G401.6 (cell line): Measurements from ENCODE around the gene ERI2.
A peak's percentile ranks its signal among the peaks of the same experiment; 100 is the strongest.

Experiments
- FAIRE-seq: peaks from 2 replicates; lab custom pipeline; 2012; peaks lifted over from hg19 to GRCh38; lab: Jason Lieb, UNC

The ERI2 gene, protein sequence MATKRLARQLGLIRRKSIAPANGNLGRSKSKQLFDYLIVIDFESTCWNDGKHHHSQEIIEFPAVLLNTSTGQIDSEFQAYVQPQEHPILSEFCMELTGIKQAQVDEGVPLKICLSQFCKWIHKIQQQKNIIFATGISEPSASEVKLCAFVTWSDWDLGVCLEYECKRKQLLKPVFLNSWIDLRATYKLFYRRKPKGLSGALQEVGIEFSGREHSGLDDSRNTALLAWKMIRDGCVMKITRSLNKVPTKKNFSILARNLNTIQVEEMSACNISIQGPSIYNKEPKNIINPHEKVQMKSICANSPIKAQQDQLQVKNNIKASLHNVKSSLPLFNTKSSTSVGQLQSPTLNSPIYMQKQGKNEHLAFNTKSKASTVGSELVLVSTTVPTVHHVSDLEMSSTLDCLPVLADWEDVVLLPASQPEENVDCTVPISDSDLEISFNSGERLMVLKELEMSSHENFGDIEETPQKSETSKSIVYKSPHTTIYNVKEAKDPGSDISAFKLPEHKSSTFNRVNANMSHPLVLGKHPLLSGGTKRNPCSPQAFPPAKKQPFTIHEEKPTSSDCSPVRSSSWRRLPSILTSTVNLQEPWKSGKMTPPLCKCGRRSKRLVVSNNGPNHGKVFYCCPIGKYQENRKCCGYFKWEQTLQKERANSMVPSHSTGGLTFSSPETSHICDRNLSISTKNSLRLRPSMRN

DNA sequence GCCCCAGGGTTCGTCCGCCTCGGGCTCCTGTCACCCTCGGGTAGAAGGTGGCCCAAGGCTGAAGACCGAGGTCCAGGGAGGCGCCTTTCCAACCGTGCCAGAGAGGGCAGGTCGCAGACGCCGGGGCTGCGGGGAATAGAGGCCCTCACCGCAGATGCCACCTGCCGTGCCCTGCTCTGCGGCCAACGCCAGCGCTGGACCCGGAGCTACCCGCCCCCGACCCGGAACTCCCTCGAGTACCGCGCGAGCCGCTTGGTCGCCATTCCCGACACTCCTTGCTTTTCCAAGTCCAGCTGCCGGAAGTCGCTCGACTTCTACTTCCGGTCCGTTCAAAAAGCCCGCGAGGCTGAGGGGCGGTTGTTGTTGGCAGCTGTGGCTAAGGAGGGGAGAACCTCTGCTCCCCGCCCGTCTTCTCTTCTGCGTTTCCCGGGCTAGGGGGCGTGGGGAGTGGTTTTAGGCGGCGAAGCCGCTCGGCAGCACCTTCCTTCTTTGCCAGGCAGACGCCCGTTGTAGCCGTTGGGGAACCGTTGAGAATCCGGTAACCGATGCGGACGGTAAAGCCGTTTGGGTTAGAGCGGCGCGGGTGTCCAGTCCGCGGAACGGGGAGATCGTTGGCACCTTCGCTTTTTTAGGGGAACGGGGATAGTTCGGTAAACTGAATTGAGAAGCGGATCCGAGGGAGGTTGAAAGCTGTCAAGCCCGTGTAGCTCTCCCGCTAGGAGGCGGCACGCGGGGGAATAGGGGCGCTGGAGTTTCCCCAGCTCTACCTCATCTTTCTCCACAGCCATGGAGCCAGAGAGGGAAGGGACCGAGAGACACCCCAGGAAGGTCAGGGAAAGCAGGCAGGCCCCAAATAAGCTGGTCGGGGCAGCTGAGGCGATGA lies at the start of gene ERI2, which contains the start of gene REXO5:
TSS of gene ERI2 (minus strand) at position 305 of the 883 bp plus-strand sequence. CDS start at position 263, 42 bp downstream.
TSS of gene REXO5 (plus strand) at position 360 of the 883 bp plus-strand sequence. CDS start at position 787, 427 bp downstream.
- FAIRE-seq = peak; percentile 92

DNA sequence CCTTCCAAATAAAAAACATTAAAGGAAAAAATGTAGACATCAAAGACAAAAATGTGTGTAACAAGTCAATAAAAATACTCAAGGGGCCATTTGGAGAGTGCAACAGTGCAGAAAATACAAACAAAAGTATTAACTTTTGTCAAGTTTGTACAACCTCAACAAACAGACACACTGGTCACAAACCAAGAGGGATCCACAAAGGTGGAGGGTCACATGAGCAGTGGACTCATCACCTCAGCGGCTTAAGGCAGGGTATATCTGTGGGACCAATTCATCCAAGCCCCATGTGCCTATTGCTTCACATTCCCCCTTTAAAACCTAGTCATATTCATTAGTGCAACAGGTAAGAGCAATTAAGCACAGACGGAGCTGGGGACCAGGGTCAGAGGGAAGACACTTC lies 48.7 kb upstream of the ERI2 start:
- no peak for FAIRE-seq

DNA sequence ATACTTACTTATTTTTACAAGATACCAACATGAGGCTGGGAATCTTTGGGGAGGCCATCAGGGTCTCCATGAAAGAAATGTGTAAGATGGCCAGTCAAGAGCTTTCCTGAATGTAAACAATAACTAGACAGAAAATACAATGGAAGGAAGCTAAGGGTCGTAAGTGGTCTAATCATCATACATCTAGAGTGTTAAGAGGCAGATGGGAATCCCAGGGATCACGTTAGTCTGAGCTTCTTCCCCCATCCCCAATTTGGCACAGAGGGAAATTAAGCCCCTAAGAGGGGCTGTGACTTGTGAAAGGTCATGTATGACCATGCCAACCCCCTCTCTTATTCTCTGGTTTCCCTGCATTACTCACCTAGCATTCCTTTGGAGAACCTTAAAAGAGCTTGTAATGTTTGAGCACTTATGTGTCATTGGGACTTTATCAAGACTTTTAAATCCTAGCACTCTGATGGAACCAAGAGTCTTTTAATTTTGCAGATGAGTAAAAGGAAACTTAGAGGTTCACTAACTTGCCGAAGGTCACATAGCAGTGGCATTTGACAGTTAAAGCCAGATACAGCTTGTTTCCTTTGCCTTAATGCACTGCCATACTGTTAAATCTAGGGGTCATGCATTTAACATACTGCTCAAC lies 47.8 kb upstream of the ERI2 start:
- FAIRE-seq = no peak

DNA sequence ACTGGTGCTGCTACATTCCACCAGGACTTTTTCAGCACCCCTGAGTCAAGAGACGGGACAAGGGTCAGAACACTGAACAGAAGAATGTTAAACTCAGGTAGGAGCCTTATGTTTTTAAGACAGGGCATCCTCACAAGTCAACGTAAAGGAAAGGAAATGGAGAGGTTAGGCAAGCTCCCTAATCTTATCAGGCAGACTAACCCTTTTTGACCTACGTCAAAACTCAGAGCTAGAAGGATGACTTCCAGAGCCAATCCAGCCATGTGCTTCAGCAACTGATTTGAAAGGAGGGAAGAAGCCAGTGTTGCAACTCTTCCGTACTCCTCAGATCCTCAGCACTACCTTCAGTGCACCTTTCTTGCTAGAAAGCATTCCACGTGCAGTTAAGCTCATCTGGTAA lies 46.9 kb upstream of the ERI2 start:
- no peak for FAIRE-seq

DNA sequence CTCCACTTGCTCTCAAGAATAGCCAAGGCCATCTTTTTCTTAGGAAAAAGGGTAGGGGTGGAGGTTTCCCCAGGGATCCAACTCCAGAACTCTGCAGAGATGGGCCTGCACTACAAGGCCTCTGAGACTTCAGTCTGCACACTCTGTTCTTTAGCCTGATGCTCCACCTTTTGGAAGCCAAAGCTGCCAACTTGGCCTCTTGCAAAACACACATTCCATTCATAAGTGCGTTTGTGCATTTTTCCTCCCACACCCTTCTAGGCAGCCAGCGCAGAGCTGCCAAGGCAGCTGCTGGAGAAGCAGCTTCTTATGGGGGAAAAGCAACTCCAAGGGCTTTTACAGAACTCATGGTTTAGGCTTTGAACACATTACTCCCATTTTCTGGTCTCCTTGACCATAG lies 45.3 kb upstream of the ERI2 start:
- no peak for FAIRE-seq

DNA sequence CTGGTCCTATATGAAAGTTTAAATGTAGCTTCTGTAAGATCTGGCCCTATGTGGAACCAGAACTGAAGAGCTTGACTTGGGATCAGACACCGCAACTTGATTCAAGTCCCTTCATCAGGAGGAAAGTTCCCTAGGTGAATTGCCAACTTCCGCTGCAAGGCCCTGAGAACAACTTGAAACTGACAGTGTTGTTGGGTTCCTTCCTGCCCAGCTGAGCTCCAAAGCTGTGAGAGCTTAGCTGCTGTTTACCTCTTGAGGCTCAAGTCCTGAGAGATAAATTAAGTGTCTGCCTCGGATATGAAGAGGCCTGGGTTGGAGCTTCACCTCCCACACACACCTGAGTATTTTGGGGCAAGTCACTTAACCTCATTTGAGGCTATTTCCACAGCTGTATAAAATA lies 44.7 kb upstream of the ERI2 start:
- no peak for FAIRE-seq

DNA sequence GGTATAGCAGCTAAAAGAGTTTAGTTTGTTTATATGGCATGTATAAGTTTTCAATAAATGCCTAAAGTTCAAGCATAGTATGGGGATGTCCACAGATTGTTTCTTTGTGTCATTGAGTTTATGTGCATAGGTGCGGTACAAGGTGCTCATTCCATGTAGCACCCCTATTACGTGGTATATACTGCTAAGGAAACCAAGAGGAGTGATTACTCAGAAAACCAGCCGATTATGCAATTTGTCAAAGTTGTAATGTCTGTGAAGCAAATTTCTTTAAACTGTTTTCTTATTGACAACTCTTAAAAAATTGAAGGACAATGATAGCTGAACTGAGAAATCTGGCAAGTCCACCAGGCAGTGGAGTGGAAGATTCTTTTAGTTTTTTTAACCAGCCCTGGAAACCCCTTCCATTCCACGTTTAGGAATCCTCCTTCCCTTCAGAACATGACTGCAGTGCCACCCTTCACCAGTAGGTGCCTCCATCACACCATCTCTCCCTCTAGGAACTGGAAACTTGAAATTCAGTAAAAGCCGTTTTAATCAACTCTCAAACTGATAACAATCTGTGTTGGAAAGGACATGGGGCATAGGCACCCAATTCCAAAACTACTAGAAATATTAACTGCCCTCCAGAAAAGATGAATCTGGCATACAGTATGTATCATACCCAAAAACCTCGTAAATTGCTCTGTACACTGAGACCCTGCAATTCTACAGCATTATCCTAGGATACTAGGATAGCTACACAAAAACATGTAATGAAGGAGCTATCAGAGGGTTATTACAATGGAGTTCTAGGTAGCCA lies 43.5 kb upstream of the ERI2 start:
- peak; percentile 88 for FAIRE-seq

DNA sequence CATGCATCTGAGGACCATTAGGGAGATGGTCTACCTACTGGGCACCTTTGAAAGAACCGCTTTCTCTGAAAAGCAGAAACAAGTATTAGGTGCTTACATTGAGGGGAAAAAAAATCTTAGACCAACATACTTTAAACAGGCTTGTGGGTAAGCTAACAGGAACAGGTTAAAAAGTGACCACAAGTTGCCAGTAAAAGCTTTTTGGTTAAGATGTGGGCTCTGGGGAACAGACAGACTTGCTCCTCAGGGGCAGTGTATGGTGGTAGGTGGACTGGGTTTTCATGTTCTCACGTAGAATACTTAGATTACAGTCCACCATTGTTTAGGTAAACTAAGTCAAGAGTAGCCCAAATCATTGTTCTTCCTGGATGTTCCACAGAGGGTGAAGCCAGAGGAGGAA lies 41.3 kb upstream of the ERI2 start:
- FAIRE-seq = no peak

DNA sequence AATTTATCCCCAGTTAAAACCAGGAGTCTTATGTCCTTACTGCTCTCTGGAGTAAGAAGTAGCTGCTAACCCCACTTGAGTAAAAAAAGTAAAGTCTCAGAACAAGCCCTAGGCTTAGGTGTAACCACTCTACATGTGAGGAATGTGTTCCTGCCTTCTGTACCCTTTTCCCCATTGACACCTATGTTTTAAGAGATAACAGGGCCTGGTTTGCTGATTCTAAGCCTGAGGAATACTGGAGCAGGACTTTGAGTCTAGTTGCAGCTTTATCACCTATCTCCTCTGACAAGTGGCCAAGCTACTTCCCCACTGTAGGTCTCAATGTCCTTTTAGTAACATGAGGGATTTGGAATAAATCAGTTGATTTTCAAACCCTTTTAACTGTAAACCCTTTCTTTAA lies 40.3 kb upstream of the ERI2 start:
- FAIRE-seq = no peak

DNA sequence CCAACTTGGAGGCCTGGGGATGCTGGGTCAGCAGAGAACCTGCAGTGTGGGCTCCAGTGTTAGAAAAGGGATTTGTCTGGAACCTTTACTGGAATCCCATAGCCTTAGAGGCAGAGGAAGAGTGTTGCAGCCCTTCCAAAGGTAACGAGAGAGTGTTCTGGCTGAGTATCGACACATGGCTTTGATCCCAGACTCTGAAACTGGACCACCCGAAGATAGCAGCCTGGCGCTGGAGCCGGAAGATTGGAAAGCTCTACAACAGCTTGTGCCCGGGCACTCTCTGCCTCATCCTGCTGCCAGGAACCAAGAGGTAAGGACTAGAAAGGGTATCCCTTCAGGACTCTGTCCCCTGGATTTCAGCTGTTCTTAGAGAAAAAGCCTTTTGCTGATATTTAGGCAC lies 39.8 kb upstream of the ERI2 start:
- FAIRE-seq = no peak

DNA sequence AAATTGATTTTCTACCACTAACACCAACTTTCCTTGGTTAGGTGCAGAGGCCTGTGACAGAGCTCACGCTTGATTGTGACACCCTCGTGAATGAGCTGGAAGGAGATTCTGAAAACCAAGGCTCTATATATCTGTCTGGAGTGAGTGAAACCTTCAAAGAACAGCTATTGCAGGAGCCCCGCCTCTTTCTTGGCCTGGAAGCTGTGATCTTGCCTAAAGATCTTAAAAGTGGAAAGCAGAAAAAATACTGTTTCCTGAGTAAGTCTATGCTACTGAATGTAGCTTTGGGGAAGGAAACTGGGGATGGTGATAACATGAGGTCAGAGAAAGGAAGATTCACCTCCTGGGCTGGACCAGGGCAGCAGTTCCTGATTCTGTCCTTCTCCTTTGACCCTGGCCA lies 38.3 kb upstream of the ERI2 start:
- no peak for FAIRE-seq

DNA sequence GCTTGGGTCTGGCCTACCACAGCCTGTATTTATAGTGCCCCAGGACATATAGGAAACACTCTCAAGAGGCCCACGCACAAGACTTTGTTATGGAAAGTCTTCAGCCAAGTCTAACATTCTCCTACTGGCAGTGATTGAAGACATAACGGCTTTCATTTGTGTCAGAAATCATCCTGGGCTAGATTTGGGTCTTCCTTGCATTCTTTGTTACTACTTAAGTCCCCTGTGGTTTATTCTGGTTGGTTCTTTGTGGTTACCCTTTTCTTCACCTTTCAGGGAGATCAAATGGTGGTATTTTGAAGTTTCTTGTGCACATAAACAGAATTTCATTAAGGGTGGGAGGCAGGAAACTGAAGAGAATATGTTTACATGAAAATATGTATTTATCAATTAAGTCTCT lies 37.8 kb upstream of the ERI2 start:
- no peak for FAIRE-seq

DNA sequence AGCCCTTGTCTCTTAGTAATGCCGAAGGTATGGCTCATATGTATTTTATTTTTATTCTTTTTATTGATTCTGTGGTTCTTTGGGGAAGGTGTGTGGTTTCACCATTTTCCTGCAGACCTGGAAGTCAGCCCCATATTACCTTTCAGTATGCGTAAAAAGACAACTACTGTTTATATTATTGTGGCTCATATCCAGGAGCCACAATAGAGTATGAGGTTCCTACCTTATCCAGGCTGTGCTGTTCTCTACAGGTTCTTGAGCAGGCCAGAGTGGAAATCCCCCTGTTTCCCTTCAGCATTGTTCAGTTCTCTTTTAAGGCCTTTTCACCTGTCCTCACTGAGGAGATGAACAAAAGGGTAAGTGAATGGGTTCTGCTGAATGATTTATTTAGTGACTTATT lies 33.2 kb upstream of the ERI2 start:
- FAIRE-seq = no peak

DNA sequence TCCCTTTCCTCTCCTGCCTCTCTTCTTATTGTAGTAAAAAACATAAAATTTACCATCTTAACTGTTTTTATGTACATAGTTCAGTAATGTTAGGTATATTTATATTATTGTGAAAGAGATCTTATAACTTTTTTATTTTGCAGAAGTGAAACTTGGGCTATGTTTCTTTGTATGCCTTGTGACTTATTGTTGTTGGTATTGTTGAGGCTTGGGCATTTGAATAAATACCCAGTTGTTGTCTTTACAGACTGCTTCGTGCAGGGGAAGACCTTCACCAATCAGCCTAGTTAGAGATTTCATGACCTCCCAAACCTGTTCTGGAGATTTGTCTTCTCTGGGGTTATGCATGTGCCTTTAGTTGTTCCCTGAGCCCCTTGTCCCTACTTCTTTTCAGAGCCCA lies 32.0 kb upstream of the ERI2 start:
- FAIRE-seq = no peak

DNA sequence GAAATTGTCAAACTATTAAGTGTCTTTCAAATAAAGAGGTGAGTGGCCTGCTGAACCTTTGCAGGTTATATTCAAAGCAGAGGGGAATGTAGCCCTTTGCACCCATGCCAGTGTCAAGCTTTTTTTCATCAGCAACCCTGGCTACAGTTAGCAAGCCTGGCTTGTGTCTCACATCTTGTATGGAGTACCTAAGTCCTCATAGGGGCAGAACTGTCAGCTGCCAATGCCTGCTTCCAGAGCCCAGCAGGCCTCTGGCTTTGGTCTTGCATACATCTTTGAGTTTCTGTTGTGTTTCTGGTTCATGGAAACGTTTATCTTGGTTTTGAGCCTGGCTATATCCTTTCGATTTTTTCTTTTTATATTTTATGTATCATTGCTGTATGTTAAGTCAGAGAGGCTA lies 26.8 kb upstream of the ERI2 start:
- FAIRE-seq = no peak

DNA sequence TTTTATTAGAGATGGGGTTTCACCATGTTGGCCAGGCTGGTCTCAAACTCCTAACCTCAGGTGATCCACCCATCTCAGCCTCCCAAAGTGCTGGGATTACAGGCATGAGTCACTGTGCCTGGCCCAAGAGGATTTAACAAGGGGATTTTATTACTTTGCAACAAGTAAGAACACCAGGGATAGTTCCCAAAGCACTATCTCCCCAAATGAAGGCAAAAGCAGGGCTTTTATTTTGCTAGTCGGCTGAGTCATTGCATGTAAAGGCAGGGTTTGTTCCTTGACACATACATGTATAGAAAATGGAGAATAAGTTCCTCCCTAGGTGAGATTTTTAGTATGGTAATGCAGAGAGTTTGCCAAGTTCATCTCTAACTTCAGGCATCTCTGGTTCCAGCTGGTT lies 24.1 kb upstream of the ERI2 start:
- FAIRE-seq = no peak

DNA sequence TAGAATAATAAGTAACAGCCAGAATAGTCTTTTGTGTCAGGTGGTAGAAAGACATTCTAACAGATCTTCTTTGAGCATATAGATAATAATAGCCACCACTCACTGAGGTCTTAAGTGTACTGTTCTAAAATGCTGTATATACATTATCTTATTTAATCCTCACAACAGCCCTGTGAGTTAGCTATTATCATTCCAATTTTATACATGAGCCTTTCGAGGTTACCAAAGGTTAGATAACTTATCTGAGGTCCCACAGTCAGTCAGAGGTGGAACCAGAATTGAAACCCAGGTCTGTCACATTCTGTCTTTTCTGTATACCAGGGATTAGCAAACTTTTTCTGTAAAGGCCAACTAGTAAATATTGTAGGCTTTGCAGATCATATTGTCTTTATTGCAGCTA lies 23.3 kb upstream of the ERI2 start:
- no peak for FAIRE-seq

DNA sequence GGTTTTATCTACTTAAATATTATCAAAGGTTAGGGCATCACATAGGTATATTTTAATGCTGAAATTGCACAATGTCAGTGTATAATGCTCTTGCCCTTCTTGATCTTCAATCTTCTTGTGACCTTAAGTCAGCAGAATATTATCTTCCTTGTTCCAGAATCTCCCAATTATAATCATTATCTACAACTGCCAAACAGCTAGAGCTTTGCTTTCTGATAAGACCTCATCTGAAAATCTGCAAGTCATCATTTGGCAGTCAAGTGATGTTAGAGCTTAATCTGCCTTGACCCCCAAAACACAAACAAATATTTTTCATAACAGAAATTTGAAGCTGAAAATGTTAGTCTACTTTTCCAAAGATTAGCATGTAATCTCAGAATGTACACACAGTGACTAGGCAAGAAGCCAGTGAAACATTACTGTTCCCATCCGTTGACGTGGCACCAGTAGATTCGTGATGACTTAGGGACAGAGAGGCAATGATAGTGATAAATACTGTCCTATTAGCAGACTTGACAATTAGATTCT lies 19.8 kb upstream of the ERI2 start:
- FAIRE-seq = no peak

DNA sequence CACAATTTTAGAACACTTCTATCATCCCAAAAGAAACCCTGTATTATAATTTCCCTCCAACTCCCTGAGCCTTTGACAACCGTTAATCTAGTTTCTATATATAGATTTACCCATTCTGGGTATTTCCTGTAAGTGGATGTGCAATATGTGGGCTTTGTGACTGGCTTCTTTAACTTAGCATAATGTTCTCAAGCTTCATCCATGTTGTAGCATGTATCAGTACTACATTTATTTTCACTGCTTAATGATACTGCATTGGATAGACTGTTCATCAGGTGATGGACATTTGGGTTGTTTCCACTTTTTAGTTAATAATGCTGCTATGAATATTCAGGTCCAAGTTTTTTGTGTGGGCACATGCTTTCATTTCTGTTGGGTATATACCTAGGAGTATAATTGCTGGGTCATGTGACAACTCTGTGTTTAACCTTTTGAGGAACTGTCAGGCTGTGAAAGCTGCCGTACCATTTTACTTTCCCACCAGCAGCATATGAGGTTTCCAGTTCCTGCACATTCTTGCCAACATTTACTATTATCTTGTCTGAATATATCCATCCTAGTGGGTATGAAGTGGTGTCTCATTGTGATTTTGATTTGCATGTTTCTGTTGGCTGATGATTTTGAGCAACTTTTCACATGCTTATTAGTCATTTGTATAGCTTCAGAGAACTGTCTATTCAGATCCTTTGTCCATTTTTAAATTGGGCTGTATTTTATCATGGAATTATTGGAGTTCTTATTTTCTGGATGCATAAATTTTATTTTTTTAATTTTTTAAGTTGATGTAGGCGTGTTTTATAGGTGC lies 16.5 kb upstream of the ERI2 start:
- no peak for FAIRE-seq

DNA sequence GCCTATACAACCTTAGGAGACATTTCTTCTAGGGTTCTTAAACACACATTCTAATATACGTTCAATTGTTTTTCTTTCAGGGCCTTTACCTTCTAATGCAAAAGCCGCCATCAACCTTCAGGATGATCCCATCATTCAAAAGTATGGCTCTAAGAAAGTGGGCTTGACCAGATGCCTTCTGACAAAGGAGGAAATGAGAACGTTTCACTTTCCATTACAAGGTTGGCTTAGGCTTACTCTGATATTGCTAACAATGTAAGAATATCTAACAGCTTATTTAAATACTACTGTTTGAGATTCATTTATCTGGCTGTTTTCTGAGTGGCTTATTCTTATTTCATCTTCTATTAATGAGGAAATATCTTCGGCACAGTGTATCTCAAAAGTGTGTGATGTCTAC lies 15.4 kb upstream of the ERI2 start:
- no peak for FAIRE-seq
